ENCODE data around the gene CUX1. TPM values are rescaled to one million over a fixed set of nuclear protein-coding genes. Genes with fewer than 3 reads are reported as not detected.
A peak's percentile ranks its signal among the peaks of the same experiment; 100 is the strongest.

CUX1 gene
- total RNA-seq, 1 experiment from 2014 or later: 64.3 TPM

GRCh38 chr7:101977249-101977648 is 159.8 kb downstream of the CUX1 start:
- TF ChIP-seq SOX15 (CRISPR knock-in tag; IDR thresholded peaks at IDR 0.05) (no peak), MXD4 (CRISPR knock-in tag; IDR thresholded peaks at IDR 0.05; ENCODE audit: borderline replicate concordance) (no peak), ZNF317 (CRISPR knock-in tag; IDR thresholded peaks at IDR 0.05; ENCODE audit: borderline replicate concordance, low read depth) (no peak)
- Mint-ChIP-seq H3K27me3 (ENCODE audit: low read depth) (no peaks in the 10 kb centered on the region), H3K27ac (no peak overlapping the region), H3K4me3 (no peak overlapping the region), H3K9me3 (no peaks in the 10 kb centered on the region), H3K36me3 (peaks cover 5% of the 10 kb centered on the region; the same call in 1 of the 2 replicates), H3K4me1 (peaks cover 25% of the 10 kb centered on the region)
- CTCF ChIA-PET: no interaction called here
- DNase-seq (ENCODE audit: low spot score) (no peak), ATAC-seq (no peak)
- POLR2A ChIA-PET: no interaction called here

DNA sequence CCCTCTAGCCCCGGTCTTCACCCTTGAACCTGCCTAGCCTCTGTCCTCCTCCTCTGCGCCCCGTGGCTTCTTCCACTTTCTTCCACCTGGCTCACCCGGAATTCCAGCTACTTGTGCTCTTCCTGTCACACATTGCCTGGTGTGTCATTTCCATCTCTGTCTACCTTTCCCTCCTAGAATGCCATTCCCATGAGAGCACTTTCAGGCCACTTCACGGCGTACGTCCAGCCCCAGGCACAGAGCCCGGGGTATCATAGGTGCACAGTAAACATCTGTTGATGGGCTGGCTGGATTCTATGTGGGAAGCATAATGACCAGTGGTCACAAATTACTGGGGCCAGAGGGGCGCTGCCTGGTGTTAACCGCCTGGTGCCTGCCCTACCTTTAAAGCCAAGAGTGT is 161.3 kb downstream of the CUX1 start:
- Mint-ChIP-seq H3K4me3 (no peak overlapping the region), H3K4me1 (peaks cover 22% of the 10 kb centered on the region), H3K27ac (peak overlapping the region; percentile 12), H3K27me3 (ENCODE audit: low read depth) (no peaks in the 10 kb centered on the region), H3K9me3 (peaks cover 10% of the 10 kb centered on the region), H3K36me3 (peaks cover 13% of the 10 kb centered on the region)
- DNase-seq (ENCODE audit: low spot score): no peak
- no peak for ATAC-seq
- CTCF ChIA-PET: no interaction called here
- POLR2A ChIA-PET: no interaction called here
- no peak for TF ChIP-seq STAT6 (CRISPR knock-in tag; conservative IDR thresholded peaks at IDR 0.05; ENCODE audit: low read depth)
- TF ChIP-seq, protein P1, sequence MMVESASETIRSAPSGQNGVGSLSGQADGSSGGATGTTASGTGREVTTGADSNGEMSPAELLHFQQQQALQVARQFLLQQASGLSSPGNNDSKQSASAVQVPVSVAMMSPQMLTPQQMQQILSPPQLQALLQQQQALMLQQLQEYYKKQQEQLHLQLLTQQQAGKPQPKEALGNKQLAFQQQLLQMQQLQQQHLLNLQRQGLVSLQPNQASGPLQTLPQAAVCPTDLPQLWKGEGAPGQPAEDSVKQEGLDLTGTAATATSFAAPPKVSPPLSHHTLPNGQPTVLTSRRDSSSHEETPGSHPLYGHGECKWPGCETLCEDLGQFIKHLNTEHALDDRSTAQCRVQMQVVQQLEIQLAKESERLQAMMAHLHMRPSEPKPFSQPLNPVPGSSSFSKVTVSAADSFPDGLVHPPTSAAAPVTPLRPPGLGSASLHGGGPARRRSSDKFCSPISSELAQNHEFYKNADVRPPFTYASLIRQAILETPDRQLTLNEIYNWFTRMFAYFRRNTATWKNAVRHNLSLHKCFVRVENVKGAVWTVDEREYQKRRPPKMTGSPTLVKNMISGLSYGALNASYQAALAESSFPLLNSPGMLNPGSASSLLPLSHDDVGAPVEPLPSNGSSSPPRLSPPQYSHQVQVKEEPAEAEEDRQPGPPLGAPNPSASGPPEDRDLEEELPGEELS (CRISPR knock-in tag; IDR thresholded peaks at IDR 0.05): no peak

- ChIA-PET POLR2A (no interaction called here), CTCF (no interaction called here)
- H3K4me3 Mint-ChIP-seq: no peak overlapping the region
- H3K4me1 Mint-ChIP-seq: peaks cover 50% of the 10 kb centered on the region
- no peak for DNase-seq (ENCODE audit: low spot score)
- ATAC-seq: no peak
- no peaks in the 10 kb centered on the region for H3K27me3 Mint-ChIP-seq (ENCODE audit: low read depth)
- peaks cover 10% of the 10 kb centered on the region for H3K9me3 Mint-ChIP-seq
- no peak overlapping the region for H3K27ac Mint-ChIP-seq
- H3K36me3 Mint-ChIP-seq: peaks cover 10% of the 10 kb centered on the region
- TF ChIP-seq, protein P2, sequence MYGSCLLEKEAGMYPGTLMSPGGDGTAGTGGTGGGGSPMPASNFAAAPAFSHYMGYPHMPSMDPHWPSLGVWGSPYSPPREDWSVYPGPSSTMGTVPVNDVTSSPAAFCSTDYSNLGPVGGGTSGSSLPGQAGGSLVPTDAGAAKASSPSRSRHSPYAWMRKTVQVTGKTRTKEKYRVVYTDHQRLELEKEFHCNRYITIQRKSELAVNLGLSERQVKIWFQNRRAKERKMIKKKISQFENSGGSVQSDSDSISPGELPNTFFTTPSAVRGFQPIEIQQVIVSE (CRISPR knock-in tag; IDR thresholded peaks at IDR 0.05; ENCODE audit: borderline replicate concordance): no peak
- TF ChIP-seq FOXK1 (CRISPR knock-in tag; IDR thresholded peaks at IDR 0.05): no peak
- TF ChIP-seq E2F1 (CRISPR knock-in tag; IDR thresholded peaks at IDR 0.05): no peak
- TF ChIP-seq, protein P3, sequence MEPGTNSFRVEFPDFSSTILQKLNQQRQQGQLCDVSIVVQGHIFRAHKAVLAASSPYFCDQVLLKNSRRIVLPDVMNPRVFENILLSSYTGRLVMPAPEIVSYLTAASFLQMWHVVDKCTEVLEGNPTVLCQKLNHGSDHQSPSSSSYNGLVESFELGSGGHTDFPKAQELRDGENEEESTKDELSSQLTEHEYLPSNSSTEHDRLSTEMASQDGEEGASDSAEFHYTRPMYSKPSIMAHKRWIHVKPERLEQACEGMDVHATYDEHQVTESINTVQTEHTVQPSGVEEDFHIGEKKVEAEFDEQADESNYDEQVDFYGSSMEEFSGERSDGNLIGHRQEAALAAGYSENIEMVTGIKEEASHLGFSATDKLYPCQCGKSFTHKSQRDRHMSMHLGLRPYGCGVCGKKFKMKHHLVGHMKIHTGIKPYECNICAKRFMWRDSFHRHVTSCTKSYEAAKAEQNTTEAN (CRISPR knock-in tag; IDR thresholded peaks at IDR 0.05): no peak
- TF ChIP-seq, protein P4, sequence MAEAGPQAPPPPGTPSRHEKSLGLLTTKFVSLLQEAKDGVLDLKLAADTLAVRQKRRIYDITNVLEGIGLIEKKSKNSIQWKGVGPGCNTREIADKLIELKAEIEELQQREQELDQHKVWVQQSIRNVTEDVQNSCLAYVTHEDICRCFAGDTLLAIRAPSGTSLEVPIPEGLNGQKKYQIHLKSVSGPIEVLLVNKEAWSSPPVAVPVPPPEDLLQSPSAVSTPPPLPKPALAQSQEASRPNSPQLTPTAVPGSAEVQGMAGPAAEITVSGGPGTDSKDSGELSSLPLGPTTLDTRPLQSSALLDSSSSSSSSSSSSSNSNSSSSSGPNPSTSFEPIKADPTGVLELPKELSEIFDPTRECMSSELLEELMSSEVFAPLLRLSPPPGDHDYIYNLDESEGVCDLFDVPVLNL (CRISPR knock-in tag; IDR thresholded peaks at IDR 0.05; ENCODE audit: borderline replicate concordance, low read depth): no peak
- no peak for TF ChIP-seq SMAD4 (CRISPR knock-in tag; IDR thresholded peaks at IDR 0.05)
- TF ChIP-seq STAT6 (CRISPR knock-in tag; conservative IDR thresholded peaks at IDR 0.05; ENCODE audit: low read depth): no peak
- no peak for TF ChIP-seq TEAD1 (CRISPR knock-in tag; IDR thresholded peaks at IDR 0.05)
- TF ChIP-seq, protein P5, sequence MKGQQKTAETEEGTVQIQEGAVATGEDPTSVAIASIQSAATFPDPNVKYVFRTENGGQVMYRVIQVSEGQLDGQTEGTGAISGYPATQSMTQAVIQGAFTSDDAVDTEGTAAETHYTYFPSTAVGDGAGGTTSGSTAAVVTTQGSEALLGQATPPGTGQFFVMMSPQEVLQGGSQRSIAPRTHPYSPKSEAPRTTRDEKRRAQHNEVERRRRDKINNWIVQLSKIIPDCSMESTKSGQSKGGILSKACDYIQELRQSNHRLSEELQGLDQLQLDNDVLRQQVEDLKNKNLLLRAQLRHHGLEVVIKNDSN (CRISPR knock-in tag; IDR thresholded peaks at IDR 0.05): no peak
- TF ChIP-seq FOXJ3 (CRISPR knock-in tag; IDR thresholded peaks at IDR 0.05; ENCODE audit: borderline replicate concordance): no peak
- TF ChIP-seq RELA (CRISPR knock-in tag; IDR thresholded peaks at IDR 0.05; ENCODE audit: borderline replicate concordance): no peak
- TF ChIP-seq RORB (CRISPR knock-in tag; IDR thresholded peaks at IDR 0.05): no peak
- no peak for TF ChIP-seq TEAD4 (CRISPR knock-in tag; IDR thresholded peaks at IDR 0.05)
Observed at GRCh38 chr7:101983147-101983811, 165.9 kb downstream of the CUX1 start.
